Peyer's patch (tissue), 4 donors: ENCODE measurements around the gene SLC35D2.

Source experiments
- POLR2A ChIP-seq, 2 donors: fragments of 450-650 bp; IDR thresholded peaks; one replicate each; pipeline ENCODE4 v1.5.1; 2017; ENCODE audit warnings: antibody characterized with exemption in 2 of 2, mild to moderate bottlenecking in 2 of 2, moderate library complexity in 2 of 2
- TF ChIP-seq, protein P1 (sequence below), 6 experiments: fragments of 450-650 bp in 4 of 6; fragments of 200-600 bp in 2 of 6; sonication (generic) in 1 of 6; IDR thresholded peaks; one replicate each; pipeline ENCODE4 v1.5.1; 2017 to 2019; ENCODE audit warnings: antibody characterized with exemption in 6 of 6, mild to moderate bottlenecking in 3 of 6, moderate library complexity in 1 of 6

DNA sequence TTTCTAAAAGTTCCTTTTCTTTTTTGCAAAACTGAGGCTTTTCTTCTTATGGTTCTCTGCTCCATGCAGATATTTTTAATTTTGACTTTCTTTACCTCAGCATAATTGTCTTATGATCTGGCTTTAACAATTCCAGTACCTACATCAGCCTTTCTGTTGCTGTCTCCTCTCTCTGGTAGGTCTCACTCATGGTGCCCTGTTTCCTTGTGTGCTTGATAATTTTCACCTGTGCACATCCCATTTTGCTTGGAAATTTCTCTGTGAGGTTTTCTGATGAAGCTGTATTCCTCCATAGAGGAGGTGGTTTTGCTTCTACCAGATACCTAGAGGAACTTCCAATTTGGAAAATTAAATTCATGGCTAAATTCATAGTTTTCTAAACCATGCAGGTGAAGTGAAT lies 79.3 kb downstream of the SLC35D2 start:
- TF ChIP-seq, protein P1, sequence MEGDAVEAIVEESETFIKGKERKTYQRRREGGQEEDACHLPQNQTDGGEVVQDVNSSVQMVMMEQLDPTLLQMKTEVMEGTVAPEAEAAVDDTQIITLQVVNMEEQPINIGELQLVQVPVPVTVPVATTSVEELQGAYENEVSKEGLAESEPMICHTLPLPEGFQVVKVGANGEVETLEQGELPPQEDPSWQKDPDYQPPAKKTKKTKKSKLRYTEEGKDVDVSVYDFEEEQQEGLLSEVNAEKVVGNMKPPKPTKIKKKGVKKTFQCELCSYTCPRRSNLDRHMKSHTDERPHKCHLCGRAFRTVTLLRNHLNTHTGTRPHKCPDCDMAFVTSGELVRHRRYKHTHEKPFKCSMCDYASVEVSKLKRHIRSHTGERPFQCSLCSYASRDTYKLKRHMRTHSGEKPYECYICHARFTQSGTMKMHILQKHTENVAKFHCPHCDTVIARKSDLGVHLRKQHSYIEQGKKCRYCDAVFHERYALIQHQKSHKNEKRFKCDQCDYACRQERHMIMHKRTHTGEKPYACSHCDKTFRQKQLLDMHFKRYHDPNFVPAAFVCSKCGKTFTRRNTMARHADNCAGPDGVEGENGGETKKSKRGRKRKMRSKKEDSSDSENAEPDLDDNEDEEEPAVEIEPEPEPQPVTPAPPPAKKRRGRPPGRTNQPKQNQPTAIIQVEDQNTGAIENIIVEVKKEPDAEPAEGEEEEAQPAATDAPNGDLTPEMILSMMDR (IDR thresholded peaks at IDR 0.05) = no peak
- no peak for TF ChIP-seq POLR2A (IDR thresholded peaks at IDR 0.05)
